ENCODE results near the gene CAMTA1. TPM values are rescaled to one million over a fixed set of nuclear protein-coding genes. Genes with fewer than 3 reads are reported as not detected.
"Not testable (repeated sequence)": the region's sequence is repeated elsewhere in the genome, so short reads cannot be mapped to it uniquely, and the experiment has no call there.

CAMTA1 gene
- total RNA-seq, 1 experiment from 2014 or later = 82.2 TPM

DNA sequence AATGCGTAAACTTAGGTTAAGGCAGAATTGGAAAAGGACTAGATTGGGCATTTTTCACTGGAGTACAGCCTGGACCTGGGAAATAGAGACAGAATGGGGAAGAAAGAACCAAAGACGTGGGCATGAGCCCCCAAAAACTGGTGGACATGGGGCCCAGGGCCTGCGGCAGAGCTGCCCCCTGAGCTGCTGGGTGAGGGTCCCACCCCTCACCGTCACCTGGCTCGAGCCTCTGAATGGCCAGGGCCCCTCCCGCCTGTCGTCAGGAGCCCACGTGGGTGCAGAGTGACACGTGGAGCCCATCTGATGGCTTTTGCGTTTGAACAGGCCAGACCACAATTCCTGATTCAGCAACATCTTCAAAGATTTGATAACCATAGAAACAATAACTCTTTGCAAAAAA is 624.9 kb downstream of the CAMTA1 start:
- TF ChIP-seq CTCF (IDR thresholded peaks at IDR 0.05) = no peak
- TF ChIP-seq TCF7L2 (IDR thresholded peaks at IDR 0.05; ENCODE audit: low read depth, low read length) = no peak
- TF ChIP-seq SIN3A (IDR thresholded peaks at IDR 0.05; ENCODE audit: borderline replicate concordance, insufficient read depth, low read depth, low read length) = no peak
- TF ChIP-seq POLR2AphosphoS5 (IDR thresholded peaks at IDR 0.05; ENCODE audit: low read depth, low read length) = no peak
- TF ChIP-seq REST (IDR thresholded peaks at IDR 0.05; ENCODE audit: insufficient read depth in 1 of 2, low read depth in 2 of 2, low read length in 1 of 2) = no peak
- intact Hi-C loops (cut with micrococcal nuclease; ENCODE audit: unreplicated experiment) = no loop called here
- CTCF ChIA-PET = interaction anchor here (0.6 kb wide), 1 partner anchor 68 kb away, joined by 3 read pairs; no protein-coding TSS in a partner anchor
- no peaks in the 10 kb centered on the region for H3K36me3 ChIP-seq (ENCODE audit: control insufficient read depth, insufficient read depth, low read length)
- no peak overlapping the region for H3K4me3 ChIP-seq (ENCODE audit: low read depth in 2 of 2, low read length in 2 of 2)
- in situ Hi-C loops (cut with HindIII; ENCODE audit: low pct_unique_long_range_greater_than_20kb, low sequenced_read_pairs) = no loop called here
- no TSS peak for BruUV-seq (replicated peaks)
- H3K9me3 ChIP-seq (ENCODE audit: control insufficient read depth, insufficient read depth, low read depth, low read length) = no peaks in the 10 kb centered on the region
- H3K4me1 ChIP-seq (ENCODE audit: control insufficient read depth, insufficient read depth, low read length) = no peaks in the 10 kb centered on the region
- POLR2A ChIA-PET = no interaction called here
- no peak for ATAC-seq
- no peak overlapping the region for H3K27ac ChIP-seq (ENCODE audit: low read length)
- H3K27me3 ChIP-seq (ENCODE audit: control insufficient read depth, insufficient read depth, low read length) = no peaks in the 10 kb centered on the region
- DNase-seq (ENCODE audit: low read depth, low spot score) = no peak

DNA sequence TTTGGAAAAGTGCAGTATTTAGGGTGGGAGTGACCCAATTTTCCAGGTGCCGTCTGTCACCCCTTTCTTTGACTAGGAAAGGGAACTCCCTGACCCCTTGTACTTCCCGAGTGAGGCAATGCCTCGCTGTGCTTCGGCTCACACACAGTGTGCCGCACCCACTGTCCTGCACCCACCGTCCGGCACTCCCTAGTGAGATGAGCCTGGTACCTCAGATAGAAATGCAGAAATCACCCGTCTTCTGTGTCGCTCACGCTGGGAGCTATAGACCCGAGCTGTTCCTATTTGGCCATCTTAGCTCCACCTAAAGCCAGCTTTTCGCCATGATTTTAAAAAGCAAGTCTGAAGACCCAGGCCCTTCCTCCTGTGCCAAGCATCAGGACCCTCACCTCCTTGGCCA is 632.4 kb downstream of the CAMTA1 start:
- H3K27me3 ChIP-seq (ENCODE audit: control insufficient read depth, insufficient read depth, low read length); BruUV-seq (replicated peaks); ATAC-seq; H3K4me1 ChIP-seq (ENCODE audit: control insufficient read depth, insufficient read depth, low read length); DNase-seq (ENCODE audit: low read depth, low spot score); in situ Hi-C loops (cut with HindIII; ENCODE audit: low pct_unique_long_range_greater_than_20kb, low sequenced_read_pairs); POLR2A ChIA-PET; H3K9me3 ChIP-seq (ENCODE audit: control insufficient read depth, insufficient read depth, low read depth, low read length); intact Hi-C loops (cut with micrococcal nuclease; ENCODE audit: unreplicated experiment); CTCF ChIA-PET; H3K27ac ChIP-seq (ENCODE audit: low read length); H3K4me3 ChIP-seq (ENCODE audit: low read depth in 2 of 2, low read length in 2 of 2); H3K36me3 ChIP-seq (ENCODE audit: control insufficient read depth, insufficient read depth, low read length): not testable (repeated sequence)

- POLR2A ChIA-PET = no interaction called here
Measured at GRCh38 chr1:7418442-7419080, 633.3 kb downstream of the CAMTA1 start.

More at GRCh38 chr1:7418442-7419080, 633.3 kb downstream of the CAMTA1 start:
- in situ Hi-C loops (cut with HindIII; ENCODE audit: low pct_unique_long_range_greater_than_20kb, low sequenced_read_pairs) (no loop called here), intact Hi-C loops (cut with micrococcal nuclease; ENCODE audit: unreplicated experiment) (no loop called here)
- CTCF ChIA-PET = no interaction called here
- no peak for TF ChIP-seq POLR2AphosphoS5 (IDR thresholded peaks at IDR 0.05; ENCODE audit: low read depth, low read length)
- TF ChIP-seq CTCF (IDR thresholded peaks at IDR 0.05) = no peak
- no peak for TF ChIP-seq REST (IDR thresholded peaks at IDR 0.05; ENCODE audit: insufficient read depth in 1 of 2, low read depth in 2 of 2, low read length in 1 of 2)
- no peak for TF ChIP-seq SIN3A (IDR thresholded peaks at IDR 0.05; ENCODE audit: borderline replicate concordance, insufficient read depth, low read depth, low read length)
- TF ChIP-seq TCF7L2 (IDR thresholded peaks at IDR 0.05; ENCODE audit: low read depth, low read length) = no peak
- no peaks in the 10 kb centered on the region for H3K36me3 ChIP-seq (ENCODE audit: control insufficient read depth, insufficient read depth, low read length)
- H3K4me1 ChIP-seq (ENCODE audit: control insufficient read depth, insufficient read depth, low read length) = no peaks in the 10 kb centered on the region
- no peaks in the 10 kb centered on the region for H3K9me3 ChIP-seq (ENCODE audit: control insufficient read depth, insufficient read depth, low read depth, low read length)
- H3K27me3 ChIP-seq (ENCODE audit: control insufficient read depth, insufficient read depth, low read length) = no peaks in the 10 kb centered on the region
- no peak overlapping the region for H3K27ac ChIP-seq (ENCODE audit: low read length)
- H3K4me3 ChIP-seq (ENCODE audit: low read depth in 2 of 2, low read length in 2 of 2) = no peak overlapping the region
- DNase-seq (ENCODE audit: low read depth, low spot score) (no peak), ATAC-seq (no peak)
- no TSS peak for BruUV-seq (replicated peaks)
